Caki2 (cell line): ENCODE results near the gene XPO5. TPM values are rescaled to one million over a fixed set of nuclear protein-coding genes. Genes with fewer than 3 reads are reported as not detected.

Experiments used
- DNase-seq: peaks from one replicate; pipeline ENCODE4 v3.0.0-alpha.2; 2015; ENCODE audit warnings: low read depth
- in situ Hi-C: cut with HindIII; loops from 2 replicates; pipeline ENCODE4 v1.10.0; 2016; ENCODE audit warnings: low sequenced_read_pairs, low pct_unique_long_range_greater_than_20kb, mixed read lengths
- total RNA-seq: library from RNA; depleted of rRNA; stranded (reverse); fragments of >200 nt; shearing (Covaris generic); gene quantifications from 2 replicates; pipeline ENCODE4 v1.2.3, GENCODE V29; 2014; ENCODE audit warnings: low replicate concordance; rRNA removed

Gene XPO5
- total RNA-seq, 1 experiment from 2014 or later: 28.3 TPM

DNA sequence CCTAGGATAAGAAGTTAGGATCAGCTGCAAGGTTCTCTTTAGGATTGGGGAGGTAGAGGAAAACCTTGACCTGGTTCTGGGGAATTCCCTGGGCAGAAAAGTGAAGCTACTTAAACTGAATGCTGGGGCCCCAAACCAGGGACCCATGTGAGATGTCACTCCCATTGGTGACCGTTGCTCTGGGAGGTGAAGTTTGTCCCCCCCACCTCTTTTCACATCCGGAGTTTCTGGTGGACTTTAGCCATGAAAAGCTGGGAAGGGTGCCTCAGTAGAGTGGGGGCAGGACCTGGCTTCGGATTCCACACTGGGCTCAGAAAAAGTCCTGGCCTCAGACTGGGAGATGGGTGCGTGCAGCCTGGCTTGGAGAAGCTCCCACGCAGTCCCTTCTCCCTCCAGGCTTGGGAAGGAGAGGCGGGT is 85.3 kb downstream of the XPO5 start:
- in situ Hi-C loops: no loop called here
- DNase-seq: no peak

DNA sequence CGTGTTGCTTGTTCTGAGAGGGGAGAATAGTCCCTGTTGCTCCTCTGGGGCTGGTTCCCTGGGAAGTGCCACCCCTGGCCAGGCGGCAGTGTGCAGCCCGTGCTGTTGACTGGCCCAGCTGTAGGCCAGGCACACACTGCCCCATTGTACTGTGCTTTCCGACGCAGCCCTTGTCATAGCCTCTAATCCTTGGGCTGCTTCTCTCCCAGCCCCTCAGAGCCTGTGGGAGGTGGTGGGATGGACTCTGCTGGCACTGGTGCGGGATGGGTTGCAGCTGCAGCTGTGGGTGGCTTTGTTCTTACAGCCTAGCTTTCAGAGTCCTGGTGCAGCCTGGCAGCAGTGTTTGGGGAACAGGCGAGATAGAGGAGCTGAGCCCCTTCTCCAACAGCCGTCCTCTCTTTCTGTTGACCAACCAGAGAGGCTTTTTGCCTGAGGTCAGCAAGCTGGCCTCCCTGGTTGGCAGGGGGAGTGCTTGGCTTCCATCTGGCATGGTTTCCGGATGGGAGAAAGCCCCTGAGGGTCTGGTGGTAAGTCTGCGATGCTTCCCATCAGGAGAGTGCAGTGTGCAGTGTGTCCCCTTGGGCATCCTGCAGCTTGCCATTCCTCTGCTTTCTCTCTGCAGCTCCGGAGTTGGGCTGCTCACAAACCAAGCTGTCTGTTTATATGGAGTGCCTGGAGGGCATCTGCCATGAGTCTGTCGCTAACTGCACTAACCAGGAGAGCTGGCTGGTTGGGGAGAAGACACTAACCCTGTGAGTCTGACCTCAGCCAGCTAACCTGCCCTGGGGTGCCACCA is 86.4 kb downstream of the XPO5 start:
- in situ Hi-C loops: no loop called here
- DNase-seq: no peak

DNA sequence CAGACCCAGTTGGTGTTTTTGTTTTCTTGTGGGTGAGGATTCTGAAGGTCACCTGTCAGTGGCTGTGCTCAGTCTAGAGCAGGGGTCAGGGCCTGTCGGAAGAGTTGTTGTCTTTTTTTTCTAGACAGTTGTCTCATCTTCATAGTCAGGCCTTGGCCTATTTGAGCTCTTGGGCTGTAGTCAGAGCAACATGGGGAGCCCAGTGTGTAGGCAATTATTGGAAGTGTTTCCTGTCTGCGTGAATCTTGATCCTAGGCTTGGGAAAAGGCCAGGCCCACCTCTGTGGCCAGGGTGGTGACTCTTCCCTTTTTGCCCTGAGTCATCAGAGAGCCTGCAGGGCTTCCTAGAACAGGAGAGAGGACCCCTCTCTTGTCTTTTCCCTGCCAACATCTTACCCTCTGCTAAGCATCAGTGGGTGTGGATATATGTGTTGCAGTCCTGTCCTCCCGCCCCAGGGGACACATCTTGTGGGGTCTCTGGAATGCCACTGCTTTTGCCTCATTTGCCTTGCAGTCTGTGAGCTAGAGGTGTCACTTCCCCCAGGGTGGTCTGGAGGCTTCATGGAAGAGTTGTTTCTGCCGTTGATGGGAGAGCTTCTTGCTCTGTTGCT is 87.1 kb downstream of the XPO5 start:
- in situ Hi-C loops: no loop called here
- DNase-seq: no peak

DNA sequence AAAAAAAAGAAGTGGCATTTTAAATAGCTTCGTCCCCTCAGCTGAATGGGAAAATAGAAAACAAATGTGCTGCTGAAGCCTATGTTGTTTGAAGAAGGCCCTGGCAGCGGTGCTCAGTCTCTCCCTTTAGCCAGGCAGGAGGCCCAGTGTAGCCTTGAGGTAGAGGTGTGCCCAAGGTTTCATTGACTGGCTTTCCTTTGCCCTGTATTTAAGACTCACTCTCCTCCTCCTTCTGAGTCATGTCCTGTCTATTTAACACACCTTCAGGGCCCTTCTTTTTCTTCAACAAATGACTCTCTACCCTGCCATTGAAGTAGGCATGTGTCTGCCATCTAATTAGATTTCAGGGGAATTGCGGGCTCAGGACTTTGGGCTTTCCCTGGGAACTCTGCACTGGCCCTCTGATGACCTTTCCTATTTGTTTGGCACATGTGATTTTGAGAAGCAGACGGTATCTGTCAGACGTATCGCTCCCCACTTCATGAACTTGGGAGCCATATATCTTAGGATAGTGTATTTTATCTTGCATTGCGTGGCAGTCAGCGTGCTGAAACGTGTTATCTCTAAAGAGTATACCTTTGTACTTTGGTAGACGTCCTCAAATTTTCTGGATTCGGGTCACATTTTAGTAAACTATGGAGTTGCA is 94.1 kb downstream of the XPO5 start:
- peak; percentile 35 for DNase-seq
- in situ Hi-C loops: no loop called here

DNA sequence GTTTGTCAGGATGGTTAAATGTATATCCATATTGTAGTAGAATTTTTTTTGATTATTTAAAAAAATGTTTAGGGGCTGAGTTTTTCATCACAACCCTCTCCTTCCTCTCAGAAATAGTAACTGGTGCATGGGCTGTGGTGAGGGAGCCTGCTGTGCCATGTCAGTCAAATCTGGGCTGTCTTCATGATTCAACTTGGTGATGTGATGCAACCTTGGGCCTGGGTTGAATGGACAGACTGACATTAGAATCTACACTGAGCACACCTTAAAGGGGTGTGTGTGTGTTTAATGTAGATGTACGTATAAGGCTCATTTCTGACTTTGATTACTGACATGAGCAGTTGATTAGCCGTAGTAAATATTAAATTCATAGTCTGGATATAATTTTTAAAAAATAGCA is 94.8 kb downstream of the XPO5 start:
- no peak for DNase-seq
- in situ Hi-C loops: no loop called here

DNA sequence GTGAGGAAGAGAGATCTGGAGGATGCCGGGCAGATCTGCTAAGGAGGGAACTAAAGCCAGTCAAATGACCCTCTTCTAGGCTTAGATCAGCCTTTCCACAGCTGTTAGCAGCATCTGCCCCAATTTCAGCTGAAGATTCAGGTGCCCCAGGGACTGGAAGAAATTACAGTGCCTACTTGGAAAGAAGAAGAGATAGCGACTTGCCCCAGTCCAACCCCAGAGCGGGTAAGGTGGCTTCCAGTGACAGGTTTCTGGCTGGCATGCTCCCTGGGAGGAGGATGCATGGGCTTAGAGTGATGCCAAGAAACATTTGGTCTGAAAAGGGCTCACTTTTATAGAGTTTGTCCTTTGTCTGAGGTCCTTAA is 97.8 kb downstream of the XPO5 start:
- no peak for DNase-seq
- in situ Hi-C loops: no loop called here

DNA sequence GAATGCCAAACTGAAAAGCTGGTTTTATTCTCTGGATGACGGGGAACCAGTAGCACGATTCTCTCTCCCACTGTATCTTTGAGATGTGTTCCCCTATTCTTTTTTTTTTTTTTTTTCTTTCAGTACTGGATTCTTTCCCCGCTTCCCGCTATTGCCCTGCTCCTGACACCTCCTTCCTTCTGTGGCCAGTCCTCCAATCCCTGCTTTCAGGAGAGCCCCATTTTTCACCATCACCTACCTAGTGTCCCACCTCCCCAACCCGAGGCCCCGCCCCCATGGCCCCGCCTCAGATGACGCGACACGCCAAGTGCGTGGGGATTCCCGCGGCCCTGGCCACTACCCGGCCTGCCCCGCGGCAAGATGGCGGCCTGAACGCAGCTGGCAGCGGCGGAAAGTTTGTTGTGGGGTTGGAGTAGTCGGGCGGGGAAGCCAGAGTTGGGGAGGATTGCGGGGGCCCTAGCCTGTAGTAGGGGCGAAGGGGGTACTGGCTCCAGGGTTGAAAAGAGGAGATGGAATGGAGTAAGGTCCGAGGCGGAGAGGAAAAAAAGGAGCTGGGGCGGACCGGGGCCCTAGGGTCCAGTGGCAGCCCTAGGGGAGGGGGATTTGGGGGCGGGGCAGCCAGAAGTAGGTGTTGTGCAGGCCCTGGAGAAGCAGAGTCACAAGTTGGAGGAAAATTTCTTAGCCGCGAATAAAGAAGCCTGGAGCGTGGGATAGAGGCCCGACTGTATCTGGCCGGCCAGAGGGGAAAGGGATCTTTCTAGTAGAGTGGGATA is 98.4 kb downstream of the XPO5 start, which contains the start of gene TJAP1:
Gene TJAP1 (plus strand): TSS at position 336 of the 773 bp plus-strand sequence. CDS start 21,432 bp downstream, outside the sequence.
- peak; percentile 72 for DNase-seq

DNA sequence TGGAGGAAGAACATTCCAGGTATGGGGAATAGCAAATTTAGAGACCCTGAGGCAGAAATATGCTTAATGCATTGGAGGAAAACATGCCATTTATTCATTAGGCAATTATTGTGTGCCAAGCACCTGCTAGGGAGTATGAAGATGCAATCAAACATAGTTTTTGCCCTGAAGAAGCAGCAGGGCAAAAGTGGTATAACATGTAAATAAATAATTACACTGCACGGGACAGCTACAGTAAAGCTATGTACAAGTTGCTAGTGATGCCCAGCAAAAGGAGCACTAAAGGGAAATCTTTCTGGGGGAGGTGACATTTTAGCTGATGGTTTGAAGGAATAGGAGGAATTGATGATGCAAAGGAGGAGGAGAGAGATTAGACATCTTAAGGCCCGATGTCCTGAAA is 99.1 kb downstream of the XPO5 start:
- in situ Hi-C loops: no loop called here
- DNase-seq: no peak

More for the DNA sequence above, 98.4 kb downstream of the XPO5 start, which contains the start of gene TJAP1:
- in situ Hi-C loops: no loop called here

DNA sequence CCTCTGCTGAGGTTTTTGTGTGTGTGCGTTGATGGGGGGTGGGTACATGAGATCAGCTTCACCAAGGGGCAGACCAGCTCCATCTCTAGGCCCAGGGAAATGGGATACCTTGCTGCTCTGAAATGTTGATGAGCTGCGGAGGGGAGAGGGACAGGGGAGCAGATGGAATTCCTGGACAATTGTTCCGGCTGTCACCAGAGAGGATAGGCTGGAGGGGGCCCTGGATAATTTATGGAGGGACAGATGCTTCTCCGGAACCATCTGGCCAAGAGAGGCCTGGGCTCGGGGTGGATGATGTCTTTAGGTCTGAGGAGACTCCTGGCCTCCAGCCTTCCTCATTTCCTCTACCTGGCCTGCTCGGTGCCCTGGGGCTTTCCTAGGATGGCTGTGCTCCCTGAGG is 100.3 kb downstream of the XPO5 start:
- in situ Hi-C loops: no loop called here
- no peak for DNase-seq

DNA sequence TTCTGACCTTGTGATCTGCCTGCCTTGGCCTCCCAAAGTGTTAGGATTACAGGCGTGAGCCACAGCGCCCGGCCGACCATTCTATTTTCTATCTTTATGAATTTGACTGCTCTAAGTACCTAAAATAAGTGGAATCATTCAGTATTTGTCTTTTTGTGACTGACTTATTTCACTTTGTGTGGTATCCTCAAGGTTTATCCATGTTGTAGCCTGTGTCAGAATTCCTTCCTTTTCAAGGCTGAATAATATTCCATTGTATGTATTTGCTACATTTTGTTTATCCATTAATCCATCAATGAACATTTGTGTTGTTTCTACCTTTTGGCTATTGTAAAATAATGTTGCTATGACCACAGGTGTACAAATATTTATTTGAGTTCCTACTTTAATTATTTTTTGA is 103.3 kb downstream of the XPO5 start:
- in situ Hi-C loops: no loop called here
- DNase-seq: no peak

Other genes with a start within 250 kb of the XPO5 start
- gene ZNF318, start 206.4 kb downstream of the XPO5 start, total RNA-seq: 1.6 and 4.3 TPM in 2 replicates
- gene ABCC10, start 148.5 kb downstream of the XPO5 start, total RNA-seq: 4.0 and 4.5 TPM in 2 replicates
- gene DLK2, start 120.5 kb downstream of the XPO5 start, total RNA-seq: 0.07 TPM in 1 of 2 replicates, not detected in the other
- 20.2 and 22.7 TPM in 2 replicates for gene TJAP1, start 98.5 kb downstream of the XPO5 start, total RNA-seq
- gene LRRC73, start 65.7 kb downstream of the XPO5 start, total RNA-seq: 0.20 and 0.29 TPM in 2 replicates
- gene YIPF3, start 59.1 kb downstream of the XPO5 start, total RNA-seq: 101 and 127 TPM in 2 replicates
- 49.0 and 53.9 TPM in 2 replicates for gene POLR1C, start 58.9 kb downstream of the XPO5 start, total RNA-seq
- gene POLH, start 147 bp upstream of the XPO5 start, total RNA-seq: 23.5 and 39.0 TPM in 2 replicates
- gene GTPBP2, start 53.2 kb upstream of the XPO5 start, total RNA-seq: 51.0 and 56.5 TPM in 2 replicates
- 39.1 and 46.7 TPM in 2 replicates for gene MAD2L1BP, start 59.8 kb upstream of the XPO5 start, total RNA-seq
- gene RSPH9, start 69.0 kb upstream of the XPO5 start, total RNA-seq: not detected in 2 replicates
- gene MRPS18A, start 111.8 kb upstream of the XPO5 start, total RNA-seq: 92.4 and 125 TPM in 2 replicates
- 40.0 and 81.4 TPM in 2 replicates for gene VEGFA, start 194.2 kb upstream of the XPO5 start, total RNA-seq